VCaP (cell line): ENCODE data around the gene CD248.

Experiments used
- H3K27ac ChIP-seq: fragments of 450-650 bp; 2 replicates; pipeline ENCODE4 v1.5.1; 2017
- TF ChIP-seq, protein P1 (sequence below): fragments of 450-650 bp; conservative IDR thresholded peaks from 2 replicates; pipeline ENCODE4 v1.5.1; 2017; ENCODE audit warnings: mild to moderate bottlenecking, moderate library complexity

Gene CD248

DNA sequence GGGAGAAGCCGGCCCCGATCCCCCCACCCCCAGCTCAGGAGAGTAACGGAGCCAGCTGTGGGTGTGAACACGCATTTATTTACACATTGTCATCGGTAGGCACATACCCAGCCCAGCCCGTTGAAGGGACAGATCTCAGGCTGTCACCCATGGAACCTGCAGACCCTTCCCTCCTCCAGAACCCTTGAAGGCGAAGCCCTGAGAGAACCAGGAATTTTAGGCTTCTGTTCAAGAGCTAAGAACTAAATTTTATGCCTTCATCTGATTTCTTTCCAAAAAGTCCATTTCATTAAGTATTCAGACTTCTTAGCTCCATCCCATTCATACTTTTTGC, 28.4 kb upstream of the CD248 start:
- peak overlapping the region; percentile 98 for H3K27ac ChIP-seq
- TF ChIP-seq, protein P1, sequence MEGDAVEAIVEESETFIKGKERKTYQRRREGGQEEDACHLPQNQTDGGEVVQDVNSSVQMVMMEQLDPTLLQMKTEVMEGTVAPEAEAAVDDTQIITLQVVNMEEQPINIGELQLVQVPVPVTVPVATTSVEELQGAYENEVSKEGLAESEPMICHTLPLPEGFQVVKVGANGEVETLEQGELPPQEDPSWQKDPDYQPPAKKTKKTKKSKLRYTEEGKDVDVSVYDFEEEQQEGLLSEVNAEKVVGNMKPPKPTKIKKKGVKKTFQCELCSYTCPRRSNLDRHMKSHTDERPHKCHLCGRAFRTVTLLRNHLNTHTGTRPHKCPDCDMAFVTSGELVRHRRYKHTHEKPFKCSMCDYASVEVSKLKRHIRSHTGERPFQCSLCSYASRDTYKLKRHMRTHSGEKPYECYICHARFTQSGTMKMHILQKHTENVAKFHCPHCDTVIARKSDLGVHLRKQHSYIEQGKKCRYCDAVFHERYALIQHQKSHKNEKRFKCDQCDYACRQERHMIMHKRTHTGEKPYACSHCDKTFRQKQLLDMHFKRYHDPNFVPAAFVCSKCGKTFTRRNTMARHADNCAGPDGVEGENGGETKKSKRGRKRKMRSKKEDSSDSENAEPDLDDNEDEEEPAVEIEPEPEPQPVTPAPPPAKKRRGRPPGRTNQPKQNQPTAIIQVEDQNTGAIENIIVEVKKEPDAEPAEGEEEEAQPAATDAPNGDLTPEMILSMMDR, result no peak

- peak within 1 kb of the TSS; percentile 98 for H3K27ac ChIP-seq
Measured at GRCh38 chr11:66344550-66345315, 27.9 kb upstream of the CD248 start, which contains the start of gene BRMS1. BRMS1 (minus strand) TSS chr11:66345104; CDS start chr11:66342234, 2,870 bp downstream.

GRCh38 chr11:66343176-66343575, 26.3 kb upstream of the CD248 start:
- TF ChIP-seq, protein P1, result no peak
- H3K27ac ChIP-seq, result peak overlapping the region; percentile 98

More at GRCh38 chr11:66344550-66345315, 27.9 kb upstream of the CD248 start, which contains the start of gene BRMS1:
- TF ChIP-seq, protein P1, result peak; percentile 50

DNA sequence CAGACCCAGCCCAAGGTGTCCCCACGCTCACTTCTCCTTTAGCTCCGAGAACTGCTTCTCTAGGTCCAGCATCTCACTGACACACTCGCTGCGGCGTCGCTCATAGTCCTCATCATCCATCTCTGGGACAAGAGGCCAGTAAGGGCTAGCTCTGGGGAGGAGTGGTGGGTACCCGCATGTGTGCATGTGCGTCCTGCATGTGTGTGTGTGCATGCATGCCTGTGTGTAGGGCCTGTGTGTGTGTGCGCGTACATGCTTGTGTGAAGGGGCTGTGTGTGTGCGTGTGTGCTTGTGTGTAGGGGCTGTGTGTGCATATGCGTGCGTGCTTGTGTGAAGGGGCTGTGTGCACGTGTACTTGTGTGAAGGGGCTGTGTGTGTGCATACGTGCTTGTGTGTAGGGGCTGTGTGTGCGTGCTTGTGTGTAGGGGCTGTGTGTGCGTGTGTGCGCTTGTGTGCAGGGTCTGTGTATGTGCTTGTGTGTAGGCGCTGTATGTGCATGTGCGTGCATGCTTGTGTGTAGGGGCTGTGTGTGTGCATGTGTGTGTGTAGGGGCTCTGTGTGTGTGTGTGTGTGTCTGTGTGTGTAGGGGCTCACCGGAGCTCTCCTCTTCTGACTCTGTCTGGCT, 24.8 kb upstream of the CD248 start:
- H3K27ac ChIP-seq, result no peak overlapping the region
- TF ChIP-seq, protein P1, result no peak

- H3K27ac ChIP-seq, result no peak overlapping the region
- TF ChIP-seq, protein P1, result no peak
Measured at GRCh38 chr11:66340596-66341501, 24.0 kb upstream of the CD248 start.

DNA sequence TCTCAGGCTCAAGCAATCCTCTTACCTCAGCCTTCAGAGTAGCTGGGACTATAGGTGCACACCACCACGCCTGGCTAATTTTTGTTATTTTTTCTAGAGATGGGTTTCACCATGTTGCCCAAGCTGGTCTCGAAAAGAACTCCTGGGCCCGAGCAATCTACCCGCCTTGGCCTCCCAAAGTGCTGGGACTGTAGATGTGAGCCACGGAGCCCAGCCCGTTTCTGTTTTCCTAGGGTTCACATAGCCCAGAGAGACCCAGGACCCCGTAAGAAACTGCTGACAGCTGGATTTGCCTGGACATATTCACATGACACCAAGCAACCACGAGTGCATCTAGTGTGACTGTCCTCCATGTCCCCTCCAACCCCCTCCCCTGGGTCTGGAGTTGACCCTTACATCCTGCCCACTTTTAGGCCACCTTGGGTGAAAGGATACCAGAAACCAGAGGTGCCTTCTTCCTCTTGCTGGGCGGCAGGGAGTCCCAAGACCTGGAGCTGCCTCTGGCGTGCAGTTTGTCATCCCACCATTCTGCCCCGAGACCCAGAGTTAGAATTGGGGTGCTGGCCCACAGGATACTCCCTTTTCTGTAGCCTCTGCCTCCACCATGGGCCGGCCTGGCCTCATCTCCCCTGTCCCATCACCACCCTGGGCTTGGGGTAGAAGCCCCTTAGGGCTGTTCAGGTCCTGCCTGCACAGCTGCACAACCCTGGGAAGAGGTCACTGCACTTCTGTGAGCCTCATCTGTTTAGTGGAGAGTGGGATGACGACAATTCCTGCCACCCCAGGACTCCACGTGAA, 23.0 kb upstream of the CD248 start:
- TF ChIP-seq, protein P1, result no peak
- no peak overlapping the region for H3K27ac ChIP-seq
